ENCODE data around the gene OSBPL5.

- TF ChIP-seq ZNF274 (IDR thresholded peaks at IDR 0.05; ENCODE audit: low read depth, low read length) (no peak), SUZ12 (IDR thresholded peaks at IDR 0.05; ENCODE audit: extremely low read depth, insufficient read depth, insufficient read length) (no peak), YY1 (IDR thresholded peaks at IDR 0.05; ENCODE audit: insufficient read depth, insufficient read length) (no peak)
Observed at GRCh38 chr11:3170756-3171650, 5.9 kb upstream of the OSBPL5 start.
